ENCODE data around the gene SOCS3. TPM values are rescaled to one million over a fixed set of nuclear protein-coding genes. Genes with fewer than 3 reads are reported as not detected.

Gene SOCS3
- total RNA-seq, 6 donors from 2014 or later, result 67.1 to 173 (median 114) TPM

DNA sequence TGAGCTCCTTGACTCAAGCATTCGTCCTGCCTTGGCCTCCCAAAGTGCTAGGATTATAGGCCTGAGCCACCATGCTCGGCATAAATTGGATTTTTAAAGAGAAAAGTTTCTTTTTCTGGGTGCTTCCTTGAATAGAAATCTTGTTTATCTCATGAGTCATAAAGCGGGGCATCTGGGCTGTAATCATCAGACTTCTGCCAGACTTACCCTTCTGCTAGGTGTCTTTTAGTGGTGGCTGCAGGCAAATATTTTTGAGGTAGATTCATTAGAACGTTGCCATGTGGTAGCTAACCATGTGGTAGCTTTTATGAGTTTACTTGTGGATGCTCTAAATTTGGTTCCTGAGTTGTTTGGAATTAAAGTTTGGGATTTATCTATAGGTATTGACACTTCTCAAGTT lies 32.0 kb upstream of the SOCS3 start:
- DNase-seq, result no peak
- no peak for ATAC-seq (ENCODE audit: low FRiP score in 2 of 2)
- Histone ChIP-seq H3K36me3 (peaks cover 0 to 39% (median 24%) of the 10 kb centered on the region in 4 donors), H3K4me3 (no peak overlapping the region), H3K9me3 (no peaks in the 10 kb centered on the region), H3K27me3 (no peaks in the 10 kb centered on the region), H3K27ac (peak overlapping the region; percentile 44 to 98 (median 80)), H3K4me1 (peaks cover 81 to 90% (median 83%) of the 10 kb centered on the region in 4 donors)
- 56 to 72% methylated on average over 4 of the region's 4 CpGs for WGBS, 2 donors
- TF ChIP-seq EP300 (IDR thresholded peaks at IDR 0.05), result no peak
- TF ChIP-seq POLR2AphosphoS5 (IDR thresholded peaks at IDR 0.05), result no peak
- no peak for TF ChIP-seq CTCF (IDR thresholded peaks at IDR 0.05)
- TF ChIP-seq POLR2A (IDR thresholded peaks at IDR 0.05), result no peak

DNA sequence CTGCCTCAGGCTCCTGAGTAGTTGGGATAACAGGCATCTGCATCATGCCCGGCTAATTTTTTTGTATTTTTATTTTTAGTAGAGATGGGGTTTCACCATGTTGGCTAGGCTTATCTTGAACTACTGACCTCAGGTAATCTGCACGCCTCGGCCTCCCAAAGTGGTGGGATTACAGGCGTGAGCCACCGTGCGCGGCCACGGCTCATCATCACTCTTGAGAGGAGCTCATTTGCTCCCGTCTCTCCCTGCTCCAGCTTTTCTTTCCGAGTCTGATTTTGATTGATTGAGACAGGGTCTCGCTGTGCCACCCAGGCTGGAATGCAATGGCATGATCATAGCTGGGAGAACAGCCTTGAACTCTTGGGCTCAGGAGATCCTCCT lies 31.2 kb upstream of the SOCS3 start:
- H3K36me3 ChIP-seq, result peaks cover 0 to 35% (median 19%) of the 10 kb centered on the region in 4 donors
- WGBS, 2 donors, result 93 to 94% methylated on average over 11 of the region's 11 CpGs
- H3K27ac ChIP-seq, result peak overlapping the region; percentile 44 to 98 (median 80)
- ATAC-seq (ENCODE audit: low FRiP score in 2 of 2) (no peak), DNase-seq (no peak)
- TF ChIP-seq CTCF (IDR thresholded peaks at IDR 0.05), result no peak
- no peak for TF ChIP-seq POLR2A (IDR thresholded peaks at IDR 0.05)
- TF ChIP-seq EP300 (IDR thresholded peaks at IDR 0.05), result no peak
- no peak for TF ChIP-seq POLR2AphosphoS5 (IDR thresholded peaks at IDR 0.05)
- peaks cover 81 to 91% (median 83%) of the 10 kb centered on the region in 4 donors for H3K4me1 ChIP-seq
- H3K9me3 ChIP-seq, result no peaks in the 10 kb centered on the region
- no peak overlapping the region for H3K4me3 ChIP-seq
- H3K27me3 ChIP-seq, result no peaks in the 10 kb centered on the region

- Histone ChIP-seq H3K4me3 (no peak overlapping the region), H3K4me1 (peaks cover 82 to 97% (median 83%) of the 10 kb centered on the region in 4 donors), H3K9me3 (no peaks in the 10 kb centered on the region), H3K27ac (peak overlapping the region; percentile 97 to 99 (median 98)), H3K27me3 (no peaks in the 10 kb centered on the region), H3K36me3 (peaks cover 0 to 29% (median 16%) of the 10 kb centered on the region in 4 donors)
- TF ChIP-seq EP300 (IDR thresholded peaks at IDR 0.05) (peak in 2 of 4 donors; percentile 19 to 91), POLR2AphosphoS5 (IDR thresholded peaks at IDR 0.05) (peak in 1 of 2 donors; percentile 96), CTCF (IDR thresholded peaks at IDR 0.05) (peak in 3 of 6 experiments; percentile 11 to 23 (median 11)), POLR2A (IDR thresholded peaks at IDR 0.05) (no peak)
- no peak for DNase-seq
- peak in 1 of 2 donors; percentile 48 for ATAC-seq (ENCODE audit: low FRiP score in 2 of 2)
- WGBS, 2 donors, result 70 to 72% methylated on average over 13 of the region's 15 CpGs
Observed at GRCh38 chr17:78390241-78391050, 30.6 kb upstream of the SOCS3 start.

- Histone ChIP-seq H3K4me3 (peak overlapping the region in 1 of 4 donors; percentile 12), H3K9me3 (no peaks in the 10 kb centered on the region), H3K36me3 (peaks cover 0 to 8% (median 4%) of the 10 kb centered on the region in 4 donors), H3K27me3 (no peaks in the 10 kb centered on the region), H3K4me1 (peaks cover 89 to 96% (median 93%) of the 10 kb centered on the region in 4 donors), H3K27ac (peak overlapping the region; percentile 97 to 99 (median 98))
- DNase-seq (peak in 1 of 2 donors; percentile 72), ATAC-seq (ENCODE audit: low FRiP score in 2 of 2) (peak; percentile 47 to 72)
- TF ChIP-seq CTCF (IDR thresholded peaks at IDR 0.05) (no peak), POLR2A (IDR thresholded peaks at IDR 0.05) (peak in 1 of 4 donors; percentile 59), EP300 (IDR thresholded peaks at IDR 0.05) (peak in 1 of 4 donors; percentile 54), POLR2AphosphoS5 (IDR thresholded peaks at IDR 0.05) (peak; percentile 23 to 57)
- 20 to 30% methylated on average over 10 of the region's 10 CpGs for WGBS, 2 donors
Observed at GRCh38 chr17:78387977-78388941, 28.4 kb upstream of the SOCS3 start.
